ENCODE measurements around the gene ARID5B.

Gene ARID5B

GRCh38 chr10:62082729-62083411, 181.4 kb downstream of the ARID5B start:
- DNase-seq: no peak

- peak in 1 of 2 experiments; percentile 39 for DNase-seq
Observed at GRCh38 chr10:62083412-62084267, 182.1 kb downstream of the ARID5B start.

GRCh38 chr10:62084451-62084850, 183.0 kb downstream of the ARID5B start:
- DNase-seq: no peak

GRCh38 chr10:62085404-62085803, 183.9 kb downstream of the ARID5B start:
- no peak for DNase-seq

- no peak for DNase-seq
Observed at GRCh38 chr10:62085821-62086220, 184.3 kb downstream of the ARID5B start.

- DNase-seq: no peak
Observed at GRCh38 chr10:62087329-62087728, 185.8 kb downstream of the ARID5B start.

GRCh38 chr10:62088786-62089185, 187.3 kb downstream of the ARID5B start:
- DNase-seq: no peak

GRCh38 chr10:62092301-62093030, 191.0 kb downstream of the ARID5B start:
- DNase-seq: no peak

GRCh38 chr10:62093863-62094291, 192.4 kb downstream of the ARID5B start:
- no peak for DNase-seq

- peak in 1 of 2 experiments; percentile 52 for DNase-seq
Observed at GRCh38 chr10:62095181-62096122, 194.0 kb downstream of the ARID5B start.

- no peak for DNase-seq
Observed at GRCh38 chr10:62096256-62096933, 194.9 kb downstream of the ARID5B start.

- DNase-seq: no peak
Observed at GRCh38 chr10:62098278-62099121, 197.0 kb downstream of the ARID5B start.

- no peak for DNase-seq
Observed at GRCh38 chr10:62099299-62099698, 197.8 kb downstream of the ARID5B start.

- no peak for DNase-seq
Observed at GRCh38 chr10:62103857-62104256, 202.4 kb downstream of the ARID5B start.

- no peak for DNase-seq
Observed at GRCh38 chr10:62106929-62107519, 205.5 kb downstream of the ARID5B start.

- no peak for DNase-seq
Observed at GRCh38 chr10:62108759-62109586, 207.5 kb downstream of the ARID5B start.

GRCh38 chr10:62109587-62110293, 208.2 kb downstream of the ARID5B start:
- DNase-seq: no peak

GRCh38 chr10:62112300-62112699, 210.8 kb downstream of the ARID5B start:
- DNase-seq: no peak

- no peak for DNase-seq
Observed at GRCh38 chr10:62112963-62113362, 211.5 kb downstream of the ARID5B start.
